WTC11 (cell line): ENCODE measurements around the gene IGFN1. TPM values are rescaled to one million over a fixed set of nuclear protein-coding genes. Genes with fewer than 3 reads are reported as not detected.

ENCODE experiments used
- ATAC-seq: fragments of 200-7000 bp; cut with Tn5 transposase; 2 replicates; pipeline ENCODE4 v1.10.0; 2021; ENCODE audit warnings: mild to moderate bottlenecking, moderate library complexity
- CTCF ChIA-PET: fragments of 300-600 bp; sonication (Branson Sonifier 250); formaldehyde crosslinking; loops from one replicate; lab custom pipeline; 2021; ENCODE audit warnings: antibody characterized with exemption; lab: Charles Lee
- POLR2A ChIA-PET: fragments of 350-600 bp; sonication (Branson Sonifier 250); formaldehyde crosslinking; loops from one replicate; lab custom pipeline; 2021; ENCODE audit warnings: antibody characterized with exemption; lab: Charles Lee
- DNase-seq: peaks from one replicate; pipeline ENCODE4 v3.0.0; 2021; ENCODE audit warnings: low spot score
- H3K27ac Mint-ChIP-seq: 2 replicates; pipeline ENCODE4 v1.8.0; 2021; ENCODE audit warnings: mixed read lengths
- H3K27me3 Mint-ChIP-seq: 2 replicates; pipeline ENCODE4 v1.8.0; 2021; ENCODE audit warnings: low read depth, mild to moderate bottlenecking, moderate library complexity, mixed read lengths
- H3K36me3 Mint-ChIP-seq: 2 replicates; pipeline ENCODE4 v1.8.0; 2021; ENCODE audit warnings: mixed read lengths
- H3K4me1 Mint-ChIP-seq: 2 replicates; pipeline ENCODE4 v1.8.0; 2022; ENCODE audit warnings: mixed read lengths
- H3K4me3 Mint-ChIP-seq: 2 replicates; pipeline ENCODE4 v1.8.0; 2021; ENCODE audit warnings: mild to moderate bottlenecking, moderate library complexity, mixed read lengths
- H3K9me3 Mint-ChIP-seq: 2 replicates; pipeline ENCODE4 v1.8.0; 2021; ENCODE audit warnings: mixed read lengths
- AFF4 ChIP-seq: sonication (generic); formaldehyde crosslinking; IDR thresholded peaks from 2 replicates; pipeline ENCODE4 v1.8.1; 2023; ENCODE audit warnings: mild to moderate bottlenecking, missing genetic modification reagents, borderline replicate concordance
- FOXJ3 ChIP-seq: sonication (generic); formaldehyde crosslinking; IDR thresholded peaks from 2 replicates; pipeline ENCODE4 v1.9.0; 2021; ENCODE audit warnings: missing genetic modification reagents, mild to moderate bottlenecking, borderline replicate concordance
- GABPB1 ChIP-seq: sonication (generic); formaldehyde crosslinking; IDR thresholded peaks from 2 replicates; pipeline ENCODE4 v1.8.1; 2023; ENCODE audit warnings: mild to moderate bottlenecking, missing genetic modification reagents
- GRHL2 ChIP-seq: fragments of 250-450 bp; sonication (Bioruptor Pico); IDR thresholded peaks from 2 replicates; pipeline ENCODE4 v1.8.0; 2022; ENCODE audit warnings: mild to moderate bottlenecking, moderate library complexity; ENCODE audit not compliant: insufficient replicate concordance, severe bottlenecking
- KAT7 ChIP-seq: sonication (generic); formaldehyde crosslinking; IDR thresholded peaks from 2 replicates; pipeline ENCODE4 v1.8.1; 2023; ENCODE audit warnings: missing genetic modification reagents, mild to moderate bottlenecking, borderline replicate concordance
- MXD4 ChIP-seq: fragments of 250-450 bp; sonication (Bioruptor Pico); IDR thresholded peaks from 2 replicates; pipeline ENCODE4 v1.8.0; 2021; ENCODE audit warnings: mild to moderate bottlenecking, moderate library complexity, borderline replicate concordance
- MYBL2 ChIP-seq: sonication (generic); formaldehyde crosslinking; IDR thresholded peaks from 2 replicates; pipeline ENCODE4 v1.8.1; 2023; ENCODE audit warnings: mild to moderate bottlenecking, moderate library complexity, missing genetic modification reagents
- NFE2L1 ChIP-seq: sonication (generic); formaldehyde crosslinking; IDR thresholded peaks from 2 replicates; pipeline ENCODE4 v1.8.1; 2023; ENCODE audit warnings: missing genetic modification reagents
- OVOL2 ChIP-seq: fragments of 250-450 bp; sonication (Bioruptor Pico); IDR thresholded peaks from 2 replicates; pipeline ENCODE4 v1.9.0; 2021; ENCODE audit warnings: mild to moderate bottlenecking, borderline replicate concordance
- RELA ChIP-seq: sonication (generic); formaldehyde crosslinking; IDR thresholded peaks from 2 replicates; pipeline ENCODE4 v1.8.1; 2022; ENCODE audit warnings: missing genetic modification reagents, mild to moderate bottlenecking, borderline replicate concordance
- RORB ChIP-seq: fragments of 250-450 bp; sonication (Bioruptor Pico); IDR thresholded peaks from 2 replicates; pipeline ENCODE4 v1.9.0; 2021; ENCODE audit warnings: mild to moderate bottlenecking
- SMAD4 ChIP-seq: sonication (generic); formaldehyde crosslinking; IDR thresholded peaks from 2 replicates; pipeline ENCODE4 v1.8.0; 2022; ENCODE audit warnings: mild to moderate bottlenecking, missing genetic modification reagents
- TEAD4 ChIP-seq: sonication (generic); formaldehyde crosslinking; IDR thresholded peaks from 2 replicates; pipeline ENCODE4 v1.8.0; 2022; ENCODE audit warnings: mild to moderate bottlenecking, missing genetic modification reagents
- USF2 ChIP-seq: sonication (generic); formaldehyde crosslinking; IDR thresholded peaks from 2 replicates; pipeline ENCODE4 v1.8.1; 2023; ENCODE audit warnings: mild to moderate bottlenecking, missing genetic modification reagents, moderate library complexity
- ZMAT4 ChIP-seq: fragments of 250-450 bp; sonication (Bioruptor Pico); IDR thresholded peaks from 2 replicates; pipeline ENCODE4 v1.9.0; 2021; ENCODE audit warnings: mild to moderate bottlenecking
- ZNF121 ChIP-seq: sonication (generic); formaldehyde crosslinking; IDR thresholded peaks from 2 replicates; pipeline ENCODE4 v1.8.0; 2023; ENCODE audit warnings: missing genetic modification reagents
- ZNF263 ChIP-seq: sonication (generic); formaldehyde crosslinking; IDR thresholded peaks from 2 replicates; pipeline ENCODE4 v1.8.1; 2022; ENCODE audit warnings: low read depth, mild to moderate bottlenecking, moderate library complexity, missing genetic modification reagents
- ZNF416 ChIP-seq: fragments of 250-450 bp; sonication (Bioruptor Pico); IDR thresholded peaks from 2 replicates; pipeline ENCODE4 v1.9.0; 2021; ENCODE audit warnings: mild to moderate bottlenecking, inconsistent platforms
- ZNF512 ChIP-seq: sonication (generic); formaldehyde crosslinking; IDR thresholded peaks from 2 replicates; pipeline ENCODE4 v1.8.1; 2022; ENCODE audit warnings: missing genetic modification reagents, borderline replicate concordance
- total RNA-seq: library from RNA; stranded (reverse); gene quantifications from 3 replicates; pipeline ENCODE4 v1.2.3, GENCODE V29; 2021
- TF ChIP-seq, protein P1 (sequence below): sonication (generic); formaldehyde crosslinking; IDR thresholded peaks from 2 replicates; pipeline ENCODE4 v1.8.0; 2023; ENCODE audit warnings: missing genetic modification reagents, mild to moderate bottlenecking, borderline replicate concordance
- TF ChIP-seq, protein P2 (sequence below): sonication (generic); formaldehyde crosslinking; IDR thresholded peaks from 2 replicates; pipeline ENCODE4 v1.8.1; 2022; ENCODE audit warnings: low read depth, missing genetic modification reagents, borderline replicate concordance
- TF ChIP-seq, protein P3 (sequence below): sonication (generic); formaldehyde crosslinking; IDR thresholded peaks from 2 replicates; pipeline ENCODE4 v1.8.1; 2022; ENCODE audit warnings: mild to moderate bottlenecking, moderate library complexity, missing genetic modification reagents

The IGFN1 gene
- total RNA-seq, 1 experiment from 2014 or later = 0.11 TPM

DNA sequence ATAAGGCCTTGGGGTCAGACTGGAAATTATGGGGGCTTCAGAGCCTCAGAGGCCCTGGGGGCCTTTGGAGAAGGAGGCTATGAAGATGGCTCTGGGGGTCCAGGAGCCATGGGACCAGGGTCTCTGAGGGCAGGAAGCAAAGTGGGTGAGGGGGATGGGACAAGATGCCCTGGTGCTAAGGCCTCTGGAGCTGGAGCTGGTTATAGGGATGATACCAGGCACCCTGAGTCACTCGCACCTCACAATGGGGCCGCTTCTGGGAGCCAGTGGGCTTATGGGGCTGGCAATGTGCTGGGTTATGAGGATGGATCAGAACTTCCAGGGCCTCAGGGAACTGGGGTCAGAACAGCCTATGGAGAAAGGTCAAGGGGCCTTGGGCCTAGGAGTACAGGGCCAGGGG, 17.6 kb downstream of the IGFN1 start:
- CTCF ChIA-PET = interaction anchor here (1.5 kb wide), 1 partner anchor 14 kb away, joined by 5 read pairs; no protein-coding TSS in a partner anchor
- Mint-ChIP-seq H3K36me3 (no peaks in the 10 kb centered on the region), H3K27ac (no peak overlapping the region), H3K9me3 (no peaks in the 10 kb centered on the region), H3K27me3 (peaks cover 30% of the 10 kb centered on the region), H3K4me3 (no peak overlapping the region)
- POLR2A ChIA-PET = no interaction called here
- no peak for DNase-seq
- ATAC-seq = no peak
- TF ChIP-seq USF2 (no peak), RELA (CRISPR knock-in tag) (no peak), RORB (CRISPR knock-in tag) (no peak), NFE2L1 (CRISPR knock-in tag) (no peak), ZNF416 (no peak), OVOL2 (CRISPR knock-in tag) (no peak), MYBL2 (CRISPR knock-in tag) (no peak), AFF4 (CRISPR knock-in tag) (no peak), ZNF512 (CRISPR knock-in tag) (no peak), GRHL2 (no peak), GABPB1 (CRISPR knock-in tag) (no peak), ZNF263 (CRISPR knock-in tag) (no peak), TEAD4 (CRISPR knock-in tag) (no peak), ZNF121 (no peak), KAT7 (CRISPR knock-in tag) (no peak)
- TF ChIP-seq, protein P1, sequence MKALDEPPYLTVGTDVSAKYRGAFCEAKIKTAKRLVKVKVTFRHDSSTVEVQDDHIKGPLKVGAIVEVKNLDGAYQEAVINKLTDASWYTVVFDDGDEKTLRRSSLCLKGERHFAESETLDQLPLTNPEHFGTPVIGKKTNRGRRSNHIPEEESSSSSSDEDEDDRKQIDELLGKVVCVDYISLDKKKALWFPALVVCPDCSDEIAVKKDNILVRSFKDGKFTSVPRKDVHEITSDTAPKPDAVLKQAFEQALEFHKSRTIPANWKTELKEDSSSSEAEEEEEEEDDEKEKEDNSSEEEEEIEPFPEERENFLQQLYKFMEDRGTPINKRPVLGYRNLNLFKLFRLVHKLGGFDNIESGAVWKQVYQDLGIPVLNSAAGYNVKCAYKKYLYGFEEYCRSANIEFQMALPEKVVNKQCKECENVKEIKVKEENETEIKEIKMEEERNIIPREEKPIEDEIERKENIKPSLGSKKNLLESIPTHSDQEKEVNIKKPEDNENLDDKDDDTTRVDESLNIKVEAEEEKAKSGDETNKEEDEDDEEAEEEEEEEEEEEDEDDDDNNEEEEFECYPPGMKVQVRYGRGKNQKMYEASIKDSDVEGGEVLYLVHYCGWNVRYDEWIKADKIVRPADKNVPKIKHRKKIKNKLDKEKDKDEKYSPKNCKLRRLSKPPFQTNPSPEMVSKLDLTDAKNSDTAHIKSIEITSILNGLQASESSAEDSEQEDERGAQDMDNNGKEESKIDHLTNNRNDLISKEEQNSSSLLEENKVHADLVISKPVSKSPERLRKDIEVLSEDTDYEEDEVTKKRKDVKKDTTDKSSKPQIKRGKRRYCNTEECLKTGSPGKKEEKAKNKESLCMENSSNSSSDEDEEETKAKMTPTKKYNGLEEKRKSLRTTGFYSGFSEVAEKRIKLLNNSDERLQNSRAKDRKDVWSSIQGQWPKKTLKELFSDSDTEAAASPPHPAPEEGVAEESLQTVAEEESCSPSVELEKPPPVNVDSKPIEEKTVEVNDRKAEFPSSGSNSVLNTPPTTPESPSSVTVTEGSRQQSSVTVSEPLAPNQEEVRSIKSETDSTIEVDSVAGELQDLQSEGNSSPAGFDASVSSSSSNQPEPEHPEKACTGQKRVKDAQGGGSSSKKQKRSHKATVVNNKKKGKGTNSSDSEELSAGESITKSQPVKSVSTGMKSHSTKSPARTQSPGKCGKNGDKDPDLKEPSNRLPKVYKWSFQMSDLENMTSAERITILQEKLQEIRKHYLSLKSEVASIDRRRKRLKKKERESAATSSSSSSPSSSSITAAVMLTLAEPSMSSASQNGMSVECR = no peak
- TF ChIP-seq, all 79 proteins: peak for 0
- H3K4me1 Mint-ChIP-seq = no peaks in the 10 kb centered on the region

DNA sequence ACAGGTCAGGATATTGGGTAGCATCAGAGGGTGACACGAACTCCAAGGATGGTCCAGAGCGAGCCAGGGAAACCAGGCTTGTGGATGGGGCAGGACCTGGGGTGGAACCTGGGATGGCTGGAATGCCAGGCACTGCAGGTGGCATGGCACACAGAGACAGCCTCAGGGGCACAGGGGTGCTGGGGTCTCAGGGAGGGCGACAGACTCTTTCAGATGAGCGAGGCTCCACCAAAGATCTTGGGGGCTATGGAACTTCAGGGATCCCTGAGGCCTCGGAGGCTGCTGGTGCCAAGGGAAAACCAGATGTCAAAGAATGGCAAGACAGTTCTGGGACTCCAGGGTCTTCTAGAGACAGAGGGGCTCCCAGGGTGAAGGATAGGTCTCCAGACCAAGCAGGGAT, 21.4 kb downstream of the IGFN1 start:
- no peaks in the 10 kb centered on the region for H3K9me3 Mint-ChIP-seq
- H3K36me3 Mint-ChIP-seq = no peaks in the 10 kb centered on the region
- POLR2A ChIA-PET = no interaction called here
- H3K27ac Mint-ChIP-seq = no peak overlapping the region
- no peak overlapping the region for H3K4me3 Mint-ChIP-seq
- ATAC-seq (no peak), DNase-seq (no peak)
- peaks cover 30% of the 10 kb centered on the region for H3K27me3 Mint-ChIP-seq
- CTCF ChIA-PET = no interaction called here
- peaks cover 8% of the 10 kb centered on the region for H3K4me1 Mint-ChIP-seq
- no peak for TF ChIP-seq SMAD4 (CRISPR knock-in tag)
- no peak for TF ChIP-seq FOXJ3 (CRISPR knock-in tag)
- TF ChIP-seq, protein P2, sequence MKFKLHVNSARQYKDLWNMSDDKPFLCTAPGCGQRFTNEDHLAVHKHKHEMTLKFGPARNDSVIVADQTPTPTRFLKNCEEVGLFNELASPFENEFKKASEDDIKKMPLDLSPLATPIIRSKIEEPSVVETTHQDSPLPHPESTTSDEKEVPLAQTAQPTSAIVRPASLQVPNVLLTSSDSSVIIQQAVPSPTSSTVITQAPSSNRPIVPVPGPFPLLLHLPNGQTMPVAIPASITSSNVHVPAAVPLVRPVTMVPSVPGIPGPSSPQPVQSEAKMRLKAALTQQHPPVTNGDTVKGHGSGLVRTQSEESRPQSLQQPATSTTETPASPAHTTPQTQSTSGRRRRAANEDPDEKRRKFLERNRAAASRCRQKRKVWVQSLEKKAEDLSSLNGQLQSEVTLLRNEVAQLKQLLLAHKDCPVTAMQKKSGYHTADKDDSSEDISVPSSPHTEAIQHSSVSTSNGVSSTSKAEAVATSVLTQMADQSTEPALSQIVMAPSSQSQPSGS (CRISPR knock-in tag) = no peak
- TF ChIP-seq RORB (CRISPR knock-in tag) = no peak
- no peak for TF ChIP-seq ZMAT4 (CRISPR knock-in tag)
- TF ChIP-seq, protein P3, sequence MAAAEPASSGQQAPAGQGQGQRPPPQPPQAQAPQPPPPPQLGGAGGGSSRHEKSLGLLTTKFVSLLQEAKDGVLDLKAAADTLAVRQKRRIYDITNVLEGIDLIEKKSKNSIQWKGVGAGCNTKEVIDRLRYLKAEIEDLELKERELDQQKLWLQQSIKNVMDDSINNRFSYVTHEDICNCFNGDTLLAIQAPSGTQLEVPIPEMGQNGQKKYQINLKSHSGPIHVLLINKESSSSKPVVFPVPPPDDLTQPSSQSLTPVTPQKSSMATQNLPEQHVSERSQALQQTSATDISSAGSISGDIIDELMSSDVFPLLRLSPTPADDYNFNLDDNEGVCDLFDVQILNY (CRISPR knock-in tag) = no peak
- no peak for TF ChIP-seq MXD4 (CRISPR knock-in tag)
- no peak for TF ChIP-seq TEAD4 (CRISPR knock-in tag)
